ENCODE measurements around the gene BRMS1L. TPM values are rescaled to one million over a fixed set of nuclear protein-coding genes. Genes with fewer than 3 reads are reported as not detected.
A peak's percentile ranks its signal among the peaks of the same experiment; 100 is the strongest.

BRMS1L gene
- polyA plus RNA-seq, 1 donor (not counting 4 experiments of a cell fraction or from before 2014, with no cell fraction given) = 12.0 TPM

DNA sequence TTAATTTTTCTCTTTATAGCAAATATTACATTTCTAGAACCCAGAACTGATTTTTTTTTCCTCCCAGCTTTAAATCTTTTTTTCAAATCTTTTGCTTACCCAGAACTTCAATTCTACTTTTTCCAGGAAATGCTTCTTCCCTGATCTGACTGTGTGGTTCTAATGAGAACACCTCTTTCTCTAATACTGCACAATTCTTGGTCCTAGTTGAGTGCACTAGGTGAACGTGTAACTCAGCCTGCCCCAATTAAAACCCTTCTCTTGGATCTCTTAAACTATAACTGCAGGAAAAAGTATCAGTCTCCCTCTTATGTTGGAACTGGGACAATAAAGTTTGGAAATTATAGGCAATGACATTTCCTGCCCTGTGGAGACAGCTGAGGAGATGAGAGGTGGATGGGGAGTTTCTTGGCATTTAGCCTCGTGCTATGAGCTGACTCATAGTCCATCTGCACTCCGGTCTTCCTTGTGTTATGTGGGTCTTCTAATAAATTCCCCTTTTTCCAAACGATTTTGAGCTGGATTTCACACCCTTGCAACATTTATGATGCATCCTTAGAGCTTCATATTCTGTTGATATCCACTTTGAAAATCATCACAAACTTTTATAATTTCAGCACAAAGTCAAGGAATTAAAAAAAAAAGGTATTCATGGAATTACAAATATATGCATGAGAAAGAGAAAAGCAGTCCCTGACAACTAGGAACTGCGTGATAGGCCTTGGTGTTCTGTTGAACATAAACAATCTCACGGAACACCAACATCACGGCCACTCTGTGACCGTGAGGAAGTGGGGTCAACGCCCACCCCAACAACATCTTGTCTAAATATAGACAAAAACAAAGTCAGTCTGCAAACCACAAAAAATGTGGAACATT lies 52.4 kb downstream of the BRMS1L start:
- Histone ChIP-seq H3K4me3 (ENCODE audit: control insufficient read depth in 2 of 3, extremely low read depth in 1 of 3, insufficient read depth in 2 of 3, low read depth in 1 of 3, low read length in 3 of 3) (no peak overlapping the region), H2AFZ (ENCODE audit: control insufficient read depth, low read length) (no peak overlapping the region), H3K9me3 (ENCODE audit: control insufficient read depth, low read depth, low read length) (no peaks in the 10 kb centered on the region), H3K9me1 (ENCODE audit: control insufficient read depth, extremely low read depth, insufficient read depth, low read length) (no peaks in the 10 kb centered on the region), H4K20me1 (ENCODE audit: control insufficient read depth, extremely low read depth, insufficient read depth, low read length) (no peaks in the 10 kb centered on the region), H3K4me2 (ENCODE audit: control insufficient read depth, extremely low read depth, insufficient read depth, low read depth, low read length) (no peak overlapping the region), H3K27me3 (ENCODE audit: control insufficient read depth, extremely low read depth, insufficient read depth, low read length) (no peaks in the 10 kb centered on the region), H3K79me2 (ENCODE audit: control insufficient read depth, insufficient read depth, low read length) (no peaks in the 10 kb centered on the region), H3K36me3 (ENCODE audit: control insufficient read depth in 2 of 2, extremely low read depth in 1 of 2, insufficient read depth in 2 of 2, low read length in 2 of 2) (no peaks in the 10 kb centered on the region), H3K9ac (ENCODE audit: control insufficient read depth, extremely low read depth, insufficient read depth, low read length) (no peak overlapping the region), H3K4me1 (ENCODE audit: control insufficient read depth, extremely low read depth, insufficient read depth, low read length) (peaks cover 24% of the 10 kb centered on the region), H3K27ac (ENCODE audit: control insufficient read depth, insufficient read depth, low read length) (no peak overlapping the region)
- TF ChIP-seq EZH2 (IDR thresholded peaks at IDR 0.05; ENCODE audit: low read length) = no peak
- TF ChIP-seq, protein P1, sequence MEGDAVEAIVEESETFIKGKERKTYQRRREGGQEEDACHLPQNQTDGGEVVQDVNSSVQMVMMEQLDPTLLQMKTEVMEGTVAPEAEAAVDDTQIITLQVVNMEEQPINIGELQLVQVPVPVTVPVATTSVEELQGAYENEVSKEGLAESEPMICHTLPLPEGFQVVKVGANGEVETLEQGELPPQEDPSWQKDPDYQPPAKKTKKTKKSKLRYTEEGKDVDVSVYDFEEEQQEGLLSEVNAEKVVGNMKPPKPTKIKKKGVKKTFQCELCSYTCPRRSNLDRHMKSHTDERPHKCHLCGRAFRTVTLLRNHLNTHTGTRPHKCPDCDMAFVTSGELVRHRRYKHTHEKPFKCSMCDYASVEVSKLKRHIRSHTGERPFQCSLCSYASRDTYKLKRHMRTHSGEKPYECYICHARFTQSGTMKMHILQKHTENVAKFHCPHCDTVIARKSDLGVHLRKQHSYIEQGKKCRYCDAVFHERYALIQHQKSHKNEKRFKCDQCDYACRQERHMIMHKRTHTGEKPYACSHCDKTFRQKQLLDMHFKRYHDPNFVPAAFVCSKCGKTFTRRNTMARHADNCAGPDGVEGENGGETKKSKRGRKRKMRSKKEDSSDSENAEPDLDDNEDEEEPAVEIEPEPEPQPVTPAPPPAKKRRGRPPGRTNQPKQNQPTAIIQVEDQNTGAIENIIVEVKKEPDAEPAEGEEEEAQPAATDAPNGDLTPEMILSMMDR (optimal IDR thresholded peaks at IDR 0.05 in 1 of 3, IDR thresholded peaks at IDR 0.05 in 1 of 3, conservative IDR thresholded peaks at IDR 0.05 in 1 of 3; ENCODE audit: extremely low read depth in 1 of 3, insufficient read depth in 2 of 3, low read length in 3 of 3) = no peak
- FAIRE-seq (peak; percentile 76), DNase-seq (ENCODE audit: low read depth, low spot score) (no peak)
- dilution Hi-C loops (cut with MboI; ENCODE audit: extremely low pct_ligation_motif_present, low sequenced_read_pairs) = no loop called here

DNA sequence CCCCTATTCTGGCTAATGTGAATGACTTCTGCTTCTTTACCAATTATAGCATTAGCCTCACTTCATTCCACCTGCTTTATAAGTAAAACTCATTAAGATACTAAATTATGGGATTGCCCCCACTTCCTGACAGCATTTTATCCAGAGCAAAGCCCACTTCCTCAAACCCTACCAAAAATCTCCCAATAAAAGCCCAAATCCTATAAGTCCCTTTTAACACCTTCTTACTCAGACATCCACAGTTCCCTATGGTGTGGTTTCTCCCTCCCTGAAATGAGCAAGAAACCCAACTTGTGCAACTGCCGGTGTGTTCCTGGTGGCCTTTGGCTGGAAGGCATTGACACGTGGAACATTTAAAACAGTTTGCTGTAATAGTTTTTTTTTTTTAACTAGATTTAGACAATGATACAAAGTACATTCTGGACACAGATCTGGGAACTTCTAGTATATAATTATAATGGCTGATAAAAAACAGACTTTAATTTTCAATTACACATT lies 53.1 kb downstream of the BRMS1L start:
- Histone ChIP-seq H3K27ac (ENCODE audit: control insufficient read depth, insufficient read depth, low read length) (no peak overlapping the region), H4K20me1 (ENCODE audit: control insufficient read depth, extremely low read depth, insufficient read depth, low read length) (no peaks in the 10 kb centered on the region), H3K4me2 (ENCODE audit: control insufficient read depth, extremely low read depth, insufficient read depth, low read depth, low read length) (no peak overlapping the region), H3K9ac (ENCODE audit: control insufficient read depth, extremely low read depth, insufficient read depth, low read length) (no peak overlapping the region), H3K9me1 (ENCODE audit: control insufficient read depth, extremely low read depth, insufficient read depth, low read length) (no peaks in the 10 kb centered on the region), H3K4me3 (ENCODE audit: control insufficient read depth in 2 of 3, extremely low read depth in 1 of 3, insufficient read depth in 2 of 3, low read depth in 1 of 3, low read length in 3 of 3) (no peak overlapping the region), H3K4me1 (ENCODE audit: control insufficient read depth, extremely low read depth, insufficient read depth, low read length) (peaks cover 24% of the 10 kb centered on the region), H3K9me3 (ENCODE audit: control insufficient read depth, low read depth, low read length) (no peaks in the 10 kb centered on the region), H3K79me2 (ENCODE audit: control insufficient read depth, insufficient read depth, low read length) (no peaks in the 10 kb centered on the region), H3K27me3 (ENCODE audit: control insufficient read depth, extremely low read depth, insufficient read depth, low read length) (no peaks in the 10 kb centered on the region), H3K36me3 (ENCODE audit: control insufficient read depth in 2 of 2, extremely low read depth in 1 of 2, insufficient read depth in 2 of 2, low read length in 2 of 2) (no peaks in the 10 kb centered on the region), H2AFZ (ENCODE audit: control insufficient read depth, low read length) (no peak overlapping the region)
- no peak for FAIRE-seq
- TF ChIP-seq, protein P1 (optimal IDR thresholded peaks at IDR 0.05 in 1 of 3, IDR thresholded peaks at IDR 0.05 in 1 of 3, conservative IDR thresholded peaks at IDR 0.05 in 1 of 3; ENCODE audit: extremely low read depth in 1 of 3, insufficient read depth in 2 of 3, low read length in 3 of 3) = no peak
- no peak for TF ChIP-seq EZH2 (IDR thresholded peaks at IDR 0.05; ENCODE audit: low read length)
- dilution Hi-C loops (cut with MboI; ENCODE audit: extremely low pct_ligation_motif_present, low sequenced_read_pairs) = no loop called here
- no peak for DNase-seq (ENCODE audit: low read depth, low spot score)
